WERI-Rb-1 (cell line): ENCODE measurements around the gene LACTB.

Experiments
- DNase-seq: peaks from one replicate; pipeline ENCODE4 v3.0.0-alpha.2; 2020
- H3K27ac ChIP-seq: fragments of 250-450 bp; sonication (Bioruptor Pico); 2 replicates; pipeline ENCODE4 v1.5.1; 2020; ENCODE audit warnings: mild to moderate bottlenecking, moderate library complexity
- H3K27me3 ChIP-seq: fragments of 250-450 bp; sonication (Bioruptor Pico); 2 replicates; pipeline ENCODE4 v1.5.1; 2021; ENCODE audit warnings: mild to moderate bottlenecking, low read depth, moderate library complexity; ENCODE audit not compliant: insufficient read depth, severe bottlenecking
- H3K36me3 ChIP-seq: fragments of 250-450 bp; sonication (Bioruptor Pico); 2 replicates; pipeline ENCODE4 v1.5.1; 2020; ENCODE audit warnings: mild to moderate bottlenecking, moderate library complexity
- H3K4me3 ChIP-seq: 2 replicates; pipeline ENCODE4 v1.5.1; 2011; ENCODE audit warnings: low read depth, mild to moderate bottlenecking, control low read depth, low read length
- H3K9me3 ChIP-seq: fragments of 250-450 bp; sonication (Bioruptor Pico); 2 replicates; pipeline ENCODE4 v1.5.1; 2021; ENCODE audit warnings: mild to moderate bottlenecking, moderate library complexity; ENCODE audit not compliant: severe bottlenecking
- CTCF ChIP-seq: IDR thresholded peaks from 2 replicates; pipeline ENCODE4 v1.5.1; 2011; ENCODE audit warnings: low read depth, mild to moderate bottlenecking, control low read depth, inconsistent platforms, low read length

Gene LACTB

GRCh38 chr15:63121382-63122001, at the start of gene LACTB:
LACTB (plus strand) TSS chr15:63121861; CDS start chr15:63121872, 11 bp downstream.
- peaks cover 4% of the 10 kb centered on the region for H3K36me3 ChIP-seq
- peak within 1 kb of the TSS; percentile 61 for H3K27ac ChIP-seq
- no peak for TF ChIP-seq CTCF
- H3K4me3 ChIP-seq: peak within 1 kb of the TSS; percentile 95
- DNase-seq: peak; percentile 85
- no peaks in the 10 kb centered on the region for H3K27me3 ChIP-seq
- H3K9me3 ChIP-seq: peaks cover 5% of the 10 kb centered on the region

- no peak for TF ChIP-seq CTCF
- no peaks in the 10 kb centered on the region; the same call in 1 of the 2 replicates for H3K36me3 ChIP-seq
- H3K4me3 ChIP-seq: no peak overlapping the region
- no peaks in the 10 kb centered on the region for H3K27me3 ChIP-seq
- no peaks in the 10 kb centered on the region for H3K9me3 ChIP-seq
- no peak for DNase-seq
- no peak overlapping the region for H3K27ac ChIP-seq
Observed at GRCh38 chr15:63072023-63072650, 49.5 kb upstream of the LACTB start.

GRCh38 chr15:63072809-63073277, 48.8 kb upstream of the LACTB start:
- TF ChIP-seq CTCF: no peak
- no peaks in the 10 kb centered on the region for H3K9me3 ChIP-seq
- H3K36me3 ChIP-seq: no peaks in the 10 kb centered on the region; the same call in 1 of the 2 replicates
- H3K27ac ChIP-seq: no peak overlapping the region
- H3K4me3 ChIP-seq: no peak overlapping the region
- no peaks in the 10 kb centered on the region for H3K27me3 ChIP-seq
- no peak for DNase-seq

GRCh38 chr15:63073497-63074172, 48.0 kb upstream of the LACTB start:
- Histone ChIP-seq H3K9me3 (no peaks in the 10 kb centered on the region), H3K4me3 (no peak overlapping the region), H3K27ac (no peak overlapping the region), H3K27me3 (no peaks in the 10 kb centered on the region), H3K36me3 (no peaks in the 10 kb centered on the region; the same call in 1 of the 2 replicates)
- DNase-seq: no peak
- no peak for TF ChIP-seq CTCF

GRCh38 chr15:63075015-63075983, 46.4 kb upstream of the LACTB start:
- no peaks in the 10 kb centered on the region for H3K9me3 ChIP-seq
- DNase-seq: no peak
- no peak for TF ChIP-seq CTCF
- no peaks in the 10 kb centered on the region; the same call in 1 of the 2 replicates for H3K36me3 ChIP-seq
- no peak overlapping the region for H3K27ac ChIP-seq
- no peak overlapping the region for H3K4me3 ChIP-seq
- no peaks in the 10 kb centered on the region for H3K27me3 ChIP-seq
